CD4-positive, alpha-beta T cell treated with Interleukin-1 beta for 1 hour (primary cell): ENCODE data around the gene INSRR.

Experiments used
- DNase-seq, 2 donors: peaks; one replicate each; pipeline ENCODE4 v3.0.0-alpha.2; 2020 to 2022

INSRR gene

DNA sequence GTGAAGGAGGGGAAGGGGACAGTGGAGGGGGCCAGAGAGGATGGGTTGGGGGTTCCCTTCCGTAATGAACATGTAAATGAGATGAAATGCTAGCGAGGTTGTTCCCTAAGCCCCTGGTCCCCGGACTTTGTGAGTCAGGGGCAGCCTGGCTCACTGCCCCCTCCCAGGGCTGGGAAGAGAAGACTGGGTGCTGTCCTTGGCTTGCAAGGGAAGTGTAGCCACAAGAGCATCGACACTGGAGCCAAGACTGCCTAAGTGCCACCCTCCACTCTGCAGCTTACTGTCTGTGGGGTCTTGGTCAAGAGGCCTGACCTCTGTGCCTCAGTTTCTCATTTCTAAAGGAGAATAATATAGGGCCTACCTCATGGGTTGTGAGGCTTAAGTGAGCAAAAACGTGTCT lies 35.1 kb upstream of the INSRR start:
- DNase-seq = no peak

DNA sequence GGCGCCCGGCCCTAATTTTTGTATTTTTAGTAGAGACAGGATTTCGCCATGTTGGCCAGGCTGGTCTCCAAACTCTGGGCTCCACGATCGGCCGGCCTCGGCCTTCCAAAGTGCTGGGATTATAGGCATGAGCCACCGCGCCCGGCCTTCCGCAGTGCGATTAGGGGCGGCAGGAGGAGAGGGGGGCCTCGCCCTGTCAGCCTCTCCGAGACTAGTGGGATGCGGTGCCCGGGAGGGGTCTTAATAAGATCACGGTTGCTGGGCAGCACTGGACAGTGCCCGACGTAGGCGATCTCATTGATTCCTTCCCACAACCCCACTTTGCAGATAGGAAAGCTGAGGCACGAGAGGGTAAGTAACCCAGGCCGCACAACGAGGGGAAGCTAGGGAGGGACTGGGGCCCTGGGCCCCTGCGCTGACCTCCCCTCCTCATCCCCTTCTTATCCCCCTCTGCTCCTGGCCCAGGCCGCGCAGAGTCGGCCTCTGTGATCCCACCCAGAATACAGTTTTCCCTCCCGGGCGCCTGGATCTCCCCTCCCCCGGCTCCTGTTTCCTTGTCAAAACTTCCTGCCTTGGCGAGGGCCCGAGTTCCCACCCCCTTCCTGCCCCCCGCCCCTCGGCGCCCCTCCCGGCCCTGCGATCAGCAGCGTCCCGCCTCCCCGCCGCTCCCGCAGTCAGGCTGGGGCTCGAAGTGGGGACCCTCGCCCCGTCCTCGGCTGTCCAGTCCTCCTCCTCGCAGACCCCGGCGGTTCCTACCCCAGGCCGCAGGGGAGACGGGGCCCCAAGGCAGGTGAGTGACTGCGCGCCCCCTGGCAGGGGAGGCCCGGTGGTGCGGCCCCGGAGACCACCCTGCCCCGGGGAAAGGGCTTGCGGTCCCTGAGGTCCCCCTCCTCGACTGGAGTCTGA lies 34.4 kb upstream of the INSRR start, which contains the start of gene PEAR1:
Gene PEAR1 (plus strand): TSS at position 671 of the 906 bp plus-strand sequence. CDS start 10,209 bp downstream, outside the sequence.
- DNase-seq = no peak

DNA sequence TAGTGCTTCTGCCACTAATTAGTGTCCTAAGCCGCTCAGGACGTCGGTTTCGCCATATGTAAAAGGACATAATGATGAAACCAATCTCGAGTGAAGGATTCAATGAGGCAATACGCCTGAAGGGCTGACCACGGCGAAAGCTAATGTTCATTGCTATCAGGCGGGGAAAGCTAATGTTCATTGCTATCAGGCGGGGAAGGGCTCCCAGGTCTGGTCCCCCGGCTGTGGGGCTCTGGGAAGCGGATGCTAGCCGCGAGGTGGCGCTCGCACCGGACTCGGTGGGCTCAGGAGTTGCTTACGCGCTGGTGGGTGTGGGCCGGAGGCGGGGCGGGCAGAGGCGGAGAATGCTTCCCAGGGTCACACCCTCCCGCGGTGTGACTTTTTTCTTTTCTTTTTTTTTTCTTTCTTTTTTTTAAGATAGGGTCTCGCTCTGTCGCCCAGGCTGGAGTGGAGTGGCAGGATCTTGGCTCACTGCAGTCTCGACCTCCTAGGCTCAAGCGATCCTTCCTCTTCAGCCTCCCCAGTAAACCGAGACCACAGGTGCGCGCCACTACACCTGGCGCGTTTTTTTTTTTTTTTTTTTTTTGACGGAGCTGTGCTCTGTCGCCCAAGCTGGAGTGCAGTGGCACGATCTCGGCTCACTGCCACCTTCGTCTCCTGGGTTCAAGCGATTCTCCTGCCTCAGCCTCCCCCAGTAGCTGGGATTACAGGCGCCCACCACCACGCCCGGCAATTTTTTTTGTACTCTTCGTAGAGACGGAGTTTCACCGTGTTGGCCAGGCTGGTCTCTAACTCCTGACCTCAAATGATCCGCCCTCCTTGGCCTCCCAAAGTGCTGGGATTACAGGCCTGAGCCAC lies 33.5 kb upstream of the INSRR start:
- DNase-seq = peak; percentile 85

DNA sequence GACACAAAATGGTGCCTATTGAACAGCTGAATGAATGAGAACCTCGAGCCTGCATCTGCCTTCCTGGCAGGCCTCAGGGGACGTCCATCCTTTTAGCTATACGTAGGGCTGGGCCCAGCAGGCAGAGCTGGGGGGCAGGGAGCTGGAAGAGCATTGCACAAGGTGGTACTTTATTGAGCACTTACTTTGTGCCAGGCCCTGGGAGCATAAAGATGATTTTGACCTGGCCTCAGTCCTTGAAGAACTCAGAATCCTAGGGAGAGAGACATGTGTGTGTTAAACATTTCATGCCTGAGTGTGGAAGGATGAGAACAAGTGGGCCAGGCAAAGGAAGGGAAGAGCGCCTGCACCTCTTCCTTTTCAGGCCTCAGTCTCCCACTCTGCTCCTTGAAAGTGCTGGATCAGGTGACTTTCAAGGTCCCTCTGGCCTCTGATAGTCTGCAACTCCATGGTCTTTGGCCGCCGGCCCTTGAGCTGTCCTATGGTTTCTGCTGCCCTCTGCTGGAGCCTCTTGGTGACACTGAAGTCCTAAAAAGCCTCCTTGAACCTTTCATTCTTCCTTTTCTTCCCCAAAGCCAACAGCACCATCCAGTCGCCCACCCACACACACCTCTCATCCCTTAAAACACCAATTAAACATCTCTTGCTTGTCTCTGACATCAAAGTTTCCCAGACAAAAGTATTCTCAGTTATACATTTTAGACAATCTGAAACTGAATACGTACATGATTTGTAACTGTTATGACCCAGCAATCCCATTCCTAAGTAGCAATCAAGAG lies 31.1 kb upstream of the INSRR start:
- peak; percentile 50 to 57 for DNase-seq

DNA sequence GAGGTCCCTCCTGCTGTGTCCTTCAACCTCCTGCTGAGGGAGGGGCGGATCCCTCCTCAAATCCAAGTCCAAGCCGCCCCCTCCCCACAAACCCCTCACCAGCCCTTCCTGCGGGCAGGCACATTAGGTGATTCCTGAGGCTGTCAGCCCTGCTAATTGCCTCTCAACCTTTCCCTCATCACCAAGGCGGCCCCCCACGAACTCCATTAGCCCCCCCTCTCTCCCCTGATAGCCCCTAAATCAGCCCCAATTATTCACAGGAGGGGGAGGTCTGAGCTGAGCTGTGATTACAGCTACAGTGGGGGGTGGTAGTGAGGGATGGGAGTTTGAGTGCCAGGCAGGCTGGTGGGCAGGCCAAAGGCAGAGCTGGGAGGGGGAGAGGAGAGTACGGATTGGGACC lies 28.8 kb upstream of the INSRR start:
- DNase-seq = no peak

DNA sequence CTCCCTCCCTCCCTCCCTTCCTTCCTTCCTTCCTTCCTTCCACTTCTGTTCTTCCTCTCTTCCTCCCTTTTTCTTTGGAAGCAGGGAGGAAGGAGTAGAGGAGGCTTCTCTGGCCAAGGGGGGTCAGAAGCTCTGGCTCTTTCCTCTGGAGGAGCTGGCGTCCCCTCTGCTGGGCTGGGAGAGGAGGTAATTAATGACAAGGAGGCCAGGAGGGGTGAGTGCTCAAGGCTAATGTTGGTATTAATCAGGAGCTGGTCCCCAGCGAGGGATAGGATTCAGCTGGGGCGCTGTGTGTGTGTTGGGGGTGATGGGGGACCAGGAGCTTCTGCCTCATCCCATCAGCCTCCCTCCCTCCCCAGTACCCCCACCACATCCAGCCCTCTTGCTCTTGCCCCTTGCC lies 28.4 kb upstream of the INSRR start:
- no peak for DNase-seq

DNA sequence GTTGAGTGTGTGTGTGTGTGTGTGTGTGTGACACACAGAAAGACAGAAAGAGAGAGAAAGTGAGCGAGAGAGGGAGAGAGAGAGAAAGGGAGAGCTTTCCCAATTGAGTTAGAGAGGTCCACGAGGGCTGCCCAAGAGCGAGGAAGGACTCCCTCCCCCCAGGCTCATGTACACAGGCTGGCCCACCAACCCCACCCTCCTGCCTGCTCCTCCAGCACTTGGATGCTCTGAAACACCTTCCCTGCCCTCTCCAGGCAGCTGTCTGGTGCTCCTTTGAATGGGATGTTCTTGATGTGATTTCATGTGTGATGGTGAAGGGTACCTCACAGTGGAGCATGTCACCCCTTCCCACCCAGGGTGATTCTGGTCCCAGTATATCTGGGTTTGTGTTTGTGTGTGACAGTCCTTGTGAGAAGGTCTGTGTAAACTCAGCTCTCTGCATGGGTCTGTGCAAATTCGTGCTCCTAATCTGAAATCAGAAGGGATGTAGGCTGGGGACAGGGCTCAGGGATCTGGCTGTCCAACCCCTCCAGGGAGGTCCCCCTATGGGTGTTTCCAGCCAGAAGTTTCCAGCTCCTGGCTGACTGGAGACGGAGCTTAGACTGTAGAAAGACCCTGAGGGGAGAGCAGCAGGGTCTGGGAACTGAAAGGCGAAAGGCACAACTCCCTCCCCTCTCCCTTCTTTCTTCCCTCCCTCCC lies 27.8 kb upstream of the INSRR start:
- DNase-seq = no peak

DNA sequence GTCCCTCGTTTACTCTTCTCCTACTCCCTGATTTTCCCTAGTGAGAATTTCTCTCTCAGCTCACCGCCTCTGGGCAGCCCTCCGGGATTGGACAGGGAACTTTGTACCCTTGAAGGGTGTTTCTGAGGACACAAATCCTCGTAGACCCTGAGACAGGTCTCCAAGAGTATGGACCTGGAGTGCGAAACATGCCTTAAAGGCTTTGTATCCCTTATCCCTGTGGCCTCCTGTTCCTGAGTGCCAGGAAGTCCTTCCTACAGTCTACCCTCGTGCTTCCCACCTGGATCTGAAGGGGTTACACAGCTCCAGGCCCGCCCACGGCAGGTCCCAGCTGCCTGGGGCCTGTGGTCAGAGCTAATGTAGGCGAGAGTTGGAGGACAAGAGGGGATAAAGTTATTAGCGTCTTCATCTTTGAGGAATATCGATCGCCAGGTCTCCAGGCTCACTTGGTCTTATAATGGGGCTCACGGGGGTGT lies 27.0 kb upstream of the INSRR start:
- DNase-seq = no peak

DNA sequence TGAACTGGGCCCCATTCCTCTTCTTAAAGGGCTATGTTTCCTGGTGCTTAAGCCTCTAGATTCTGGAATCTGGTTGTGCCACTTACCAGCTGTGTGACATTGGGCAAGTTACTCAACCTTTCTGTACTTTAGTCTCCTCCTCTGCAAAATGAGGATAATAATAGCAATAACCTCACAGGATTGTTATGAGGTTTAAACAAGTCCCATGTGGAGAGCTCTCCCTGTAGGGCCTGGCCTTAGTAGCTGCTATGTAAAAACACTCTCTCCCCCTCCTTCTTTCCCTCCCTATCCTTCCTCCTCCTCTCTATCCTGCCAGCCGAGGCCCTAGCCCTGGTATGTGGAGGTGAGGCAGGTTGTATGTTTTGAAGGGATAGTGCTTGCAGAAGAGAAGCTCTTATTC lies 26.4 kb upstream of the INSRR start:
- no peak for DNase-seq

DNA sequence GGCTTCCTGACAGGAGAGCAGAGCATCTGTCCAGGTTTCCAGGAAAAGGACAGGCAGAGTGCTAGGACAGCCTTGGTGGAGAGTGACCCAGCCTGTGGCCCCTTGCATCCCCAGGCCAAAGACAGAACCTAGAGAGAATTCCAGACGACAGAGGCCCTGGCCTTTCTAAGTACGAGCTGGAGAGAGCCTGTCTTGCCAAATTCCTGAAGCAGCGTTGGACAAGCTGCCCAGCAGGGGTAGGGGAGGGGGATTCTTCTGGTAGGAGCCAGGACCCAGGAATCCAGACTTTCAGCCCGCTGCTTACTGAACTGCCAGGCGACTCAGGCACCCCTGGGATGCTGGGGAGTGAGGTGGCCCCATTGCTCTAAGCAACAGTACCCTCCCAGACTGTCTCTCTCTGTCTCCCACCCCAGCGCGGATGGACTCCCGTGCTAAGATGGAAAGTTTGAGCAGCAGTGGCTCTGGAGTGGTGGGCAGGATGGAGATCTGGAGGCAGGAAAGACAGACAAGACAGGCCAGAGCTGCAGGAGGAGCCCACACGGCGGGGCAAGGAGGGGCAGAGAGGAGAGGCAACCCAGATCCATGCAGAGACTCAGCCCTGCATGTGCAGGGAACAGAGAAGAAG lies 25.8 kb upstream of the INSRR start:
- no peak for DNase-seq

DNA sequence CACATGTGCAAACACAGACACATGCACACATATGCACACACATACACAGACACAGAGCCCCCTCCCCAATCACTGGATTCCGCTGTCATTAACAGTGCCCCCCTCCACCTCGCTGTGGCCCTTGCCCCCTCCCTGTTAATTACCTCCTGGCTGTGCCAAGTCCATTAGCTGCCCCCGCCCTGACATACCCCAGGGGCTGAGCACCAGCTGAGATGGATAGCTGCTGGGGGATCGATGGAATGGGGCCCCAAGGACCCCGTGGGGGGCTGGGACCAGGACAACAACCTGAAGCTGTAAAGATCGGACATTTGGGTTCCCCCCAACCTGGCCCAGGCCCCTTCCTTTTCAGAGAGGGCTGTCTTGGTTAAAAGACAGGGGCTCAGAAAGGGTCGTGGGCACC lies 25.0 kb upstream of the INSRR start:
- no peak for DNase-seq

DNA sequence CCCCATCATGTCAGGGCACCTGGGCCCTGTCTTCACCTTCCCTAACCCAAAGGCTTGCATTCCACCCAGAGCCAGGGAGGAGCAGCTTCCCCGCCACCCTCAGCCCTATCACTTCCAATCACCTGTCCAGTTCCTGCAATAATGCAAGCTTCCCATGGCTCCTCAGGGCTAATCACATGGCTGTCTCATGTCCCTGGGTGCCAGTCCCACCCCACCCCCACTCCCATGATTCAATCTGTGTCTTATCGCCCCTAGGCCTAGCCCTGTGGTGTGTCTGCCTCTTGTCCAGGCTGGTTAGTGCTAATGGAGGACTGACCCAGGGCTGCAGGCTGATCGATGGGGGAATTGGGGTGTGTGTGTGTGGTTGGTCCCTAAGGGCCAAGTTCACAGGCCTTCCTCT lies 23.6 kb upstream of the INSRR start:
- DNase-seq = no peak

DNA sequence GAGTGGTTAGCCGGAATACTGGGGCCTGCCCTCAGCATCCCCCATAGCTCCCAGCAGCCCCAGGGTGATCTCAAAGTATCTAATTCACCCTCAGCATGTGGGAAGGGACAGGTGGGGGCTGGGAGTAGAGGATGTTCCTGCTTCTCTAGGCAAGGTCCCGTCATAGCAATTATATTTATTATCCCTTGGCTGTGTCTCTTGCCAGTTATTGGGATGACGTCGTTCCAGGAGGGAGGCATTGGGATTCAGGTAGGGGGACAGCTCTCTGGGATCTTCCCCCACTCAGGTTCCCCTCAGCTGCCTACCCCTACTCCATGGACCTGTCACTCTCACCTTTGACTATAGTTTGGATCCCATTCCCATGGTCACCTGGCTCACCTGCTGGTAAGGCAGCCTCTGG lies 22.7 kb upstream of the INSRR start:
- DNase-seq = no peak

DNA sequence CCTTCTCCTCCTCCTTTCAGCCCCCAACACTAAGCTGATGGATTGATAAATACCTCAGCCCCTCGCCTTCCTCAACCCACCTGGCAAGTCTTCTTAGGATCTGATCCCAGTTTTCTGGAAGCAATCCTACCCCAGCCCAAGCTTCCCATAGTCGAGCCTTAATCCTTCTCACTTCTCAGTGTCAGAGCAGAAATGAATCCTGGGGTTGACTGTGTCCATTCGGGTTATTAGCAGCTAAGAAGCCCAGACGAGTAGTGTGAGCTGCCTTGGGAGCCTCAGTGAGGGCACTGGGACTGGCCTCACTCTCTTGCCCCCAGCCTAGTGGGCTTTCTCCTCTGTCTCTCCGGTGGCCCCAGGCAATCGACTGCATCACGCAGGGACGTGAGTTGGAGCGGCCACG lies 22.2 kb upstream of the INSRR start:
- no peak for DNase-seq

DNA sequence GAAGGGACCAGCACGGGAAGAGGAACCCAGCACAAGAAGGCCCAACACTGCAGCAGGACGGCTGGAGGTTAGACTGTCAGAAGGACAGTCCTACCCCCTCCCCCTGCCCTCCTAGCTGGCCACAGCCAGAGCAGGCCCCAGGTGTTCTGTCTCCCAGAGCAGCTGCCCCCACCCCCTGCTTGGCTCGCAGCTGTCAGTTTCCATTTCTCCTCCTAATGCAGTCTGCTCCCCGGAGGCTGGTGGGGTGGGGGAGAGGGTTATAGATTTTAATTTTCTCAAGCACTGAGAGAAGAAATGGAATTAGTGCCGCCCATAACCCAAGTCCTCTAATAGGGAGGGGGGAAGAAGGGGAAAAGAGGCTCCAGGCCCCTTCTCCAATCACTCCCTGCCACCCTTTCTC lies 21.6 kb upstream of the INSRR start:
- no peak for DNase-seq

DNA sequence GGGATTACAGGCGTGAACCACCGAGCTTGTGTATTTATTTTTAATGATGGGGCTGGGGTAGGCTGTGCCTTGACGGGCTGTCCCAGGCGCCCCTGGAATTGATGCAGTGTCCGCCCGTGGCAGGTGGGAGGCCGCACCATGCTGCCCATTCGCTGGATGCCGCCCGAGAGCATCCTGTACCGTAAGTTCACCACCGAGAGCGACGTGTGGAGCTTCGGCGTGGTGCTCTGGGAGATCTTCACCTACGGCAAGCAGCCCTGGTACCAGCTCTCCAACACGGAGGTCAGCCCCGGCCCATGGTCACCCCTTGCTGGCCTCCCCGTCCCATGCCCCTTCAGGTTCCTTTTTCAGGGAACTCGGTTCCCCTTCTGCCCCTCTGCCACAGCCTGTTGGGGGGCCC lies 21.0 kb upstream of the INSRR start:
- DNase-seq = no peak

DNA sequence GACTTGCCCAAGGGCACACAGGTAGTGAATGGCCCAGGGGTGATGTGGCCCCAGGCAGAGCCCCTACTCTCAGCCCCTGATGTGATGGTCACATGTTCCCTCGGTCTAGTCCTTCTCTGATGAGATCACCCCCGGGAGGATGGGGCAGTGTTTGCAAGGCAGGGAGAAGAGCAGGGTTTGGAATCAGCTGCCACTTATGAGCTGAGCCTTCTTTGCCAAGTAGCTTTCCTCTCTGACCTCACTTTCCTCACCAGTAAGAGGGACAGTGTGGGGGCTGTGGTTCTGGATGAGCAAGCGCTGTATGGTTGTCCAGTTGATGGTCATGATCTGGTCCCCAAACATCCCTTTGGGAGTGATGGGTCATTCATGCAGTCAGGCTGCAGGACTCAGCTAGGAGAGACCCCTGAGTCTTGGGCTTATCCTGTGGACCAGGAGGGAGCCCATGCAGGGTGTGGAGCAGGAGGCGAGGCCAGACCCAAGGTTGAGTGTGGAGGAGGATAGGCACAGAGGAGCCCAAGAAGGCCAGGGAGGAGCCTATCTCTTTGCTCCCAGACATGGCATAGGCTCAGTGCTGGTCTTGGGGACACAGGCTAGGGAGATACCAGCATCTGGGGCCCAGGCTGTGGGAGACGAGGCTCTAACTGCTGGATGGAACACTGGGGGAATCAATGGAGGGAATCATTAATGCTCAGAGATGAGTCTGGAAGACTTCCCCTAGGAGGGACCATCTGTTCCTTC lies 18.7 kb upstream of the INSRR start:
- DNase-seq = no peak

DNA sequence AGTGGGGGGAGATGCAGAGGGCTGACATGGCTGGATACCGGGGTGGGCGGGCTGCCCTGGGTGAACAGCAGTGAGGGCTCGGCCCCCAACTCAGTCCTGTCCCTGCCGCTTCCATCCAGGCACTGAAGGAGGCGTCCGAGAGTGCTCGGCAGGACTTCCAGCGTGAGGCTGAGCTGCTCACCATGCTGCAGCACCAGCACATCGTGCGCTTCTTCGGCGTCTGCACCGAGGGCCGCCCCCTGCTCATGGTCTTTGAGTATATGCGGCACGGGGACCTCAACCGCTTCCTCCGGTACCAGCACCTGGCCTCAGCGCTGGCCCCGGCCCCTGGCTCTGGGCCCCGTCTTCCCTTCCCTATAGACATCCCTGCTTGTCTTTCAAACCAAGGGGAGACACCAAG lies 17.4 kb upstream of the INSRR start:
- no peak for DNase-seq

DNA sequence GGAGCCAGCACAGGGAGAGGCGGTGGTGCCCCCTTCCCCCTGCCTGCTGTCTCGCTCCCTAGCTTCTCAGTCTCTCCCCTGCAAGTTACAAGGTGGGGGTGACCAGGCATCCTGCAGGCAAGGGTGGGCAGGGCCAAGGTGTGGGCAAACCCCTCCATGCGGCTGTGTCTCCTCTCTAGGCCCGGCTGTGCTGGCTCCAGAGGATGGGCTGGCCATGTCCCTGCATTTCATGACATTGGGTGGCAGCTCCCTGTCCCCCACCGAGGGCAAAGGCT lies 16.4 kb upstream of the INSRR start:
- no peak for DNase-seq

DNA sequence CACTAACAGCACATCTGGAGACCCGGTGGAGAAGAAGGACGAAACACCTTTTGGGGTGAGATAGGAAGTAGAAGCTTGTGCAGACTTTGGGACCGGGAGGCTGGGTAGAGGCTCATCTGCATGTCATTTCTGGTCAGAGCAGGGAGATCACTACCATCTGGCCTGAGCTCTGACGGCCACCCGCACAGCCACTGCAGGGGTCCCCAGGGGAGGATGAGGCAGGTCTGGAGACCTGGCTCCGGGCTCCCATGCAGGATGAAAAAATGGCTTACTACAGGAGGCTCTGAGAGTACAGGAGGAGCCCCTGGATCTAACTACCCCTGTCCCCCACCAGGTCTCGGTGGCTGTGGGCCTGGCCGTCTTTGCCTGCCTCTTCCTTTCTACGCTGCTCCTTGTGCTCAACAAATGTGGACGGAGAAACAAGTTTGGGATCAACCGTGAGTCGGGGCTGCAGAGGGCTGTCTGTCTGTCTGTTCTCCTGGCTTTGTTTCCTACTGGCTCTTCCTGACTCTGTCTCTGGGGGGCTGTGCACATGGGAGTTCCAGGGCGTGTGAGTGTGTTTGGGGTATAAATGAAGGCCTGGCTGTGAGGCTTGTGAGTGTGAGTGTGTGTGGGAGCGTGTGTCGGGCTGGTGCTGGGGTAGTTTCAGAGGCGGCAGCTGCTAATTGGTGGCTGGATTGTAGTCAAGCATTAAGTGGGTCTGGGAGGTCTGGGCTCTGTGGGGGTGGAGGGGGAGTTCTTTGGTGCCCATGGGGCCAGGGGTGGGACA lies 15.8 kb upstream of the INSRR start:
- no peak for DNase-seq

DNA sequence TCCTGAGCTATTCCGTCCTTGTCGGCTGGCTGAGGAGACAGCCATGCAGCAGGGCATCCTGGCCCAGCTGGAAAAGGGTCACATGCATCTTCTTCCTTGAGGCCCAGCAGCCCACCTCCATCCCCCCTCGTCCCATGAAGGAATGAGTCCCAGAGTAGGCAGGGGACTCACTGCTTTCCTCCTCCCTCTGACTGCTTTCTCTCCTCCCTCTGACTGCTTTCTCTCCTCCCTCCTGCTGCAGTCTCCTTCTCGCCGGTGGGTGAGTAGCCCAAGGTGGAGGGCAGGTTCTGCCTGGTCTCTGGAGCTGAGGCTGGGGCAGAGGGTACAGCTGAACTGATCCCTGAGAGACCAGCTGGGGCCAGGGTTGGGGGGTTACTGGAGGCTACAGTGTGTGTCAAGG lies 15.2 kb upstream of the INSRR start:
- no peak for DNase-seq
